ENCODE measurements around the gene ATP2B2.

The ATP2B2 gene

DNA sequence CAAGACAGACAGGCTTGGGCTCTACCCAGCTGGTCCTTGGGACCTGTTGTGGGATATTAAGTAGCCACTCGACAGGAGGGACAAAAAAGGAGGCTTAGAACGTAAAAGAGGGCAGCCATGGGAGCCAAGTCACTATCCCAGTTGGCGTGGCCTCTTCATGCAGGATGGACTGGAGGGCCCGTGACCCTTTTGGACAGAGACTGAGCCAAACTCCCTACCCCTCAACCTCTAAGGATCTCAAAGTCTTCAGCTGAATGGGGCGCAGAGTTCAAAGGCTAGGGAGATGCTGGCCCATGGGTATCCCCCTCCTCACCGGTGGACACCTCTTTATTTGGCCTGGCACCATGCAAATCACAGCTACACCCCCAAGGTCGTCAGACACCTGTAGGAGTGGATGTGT is 126.6 kb downstream of the ATP2B2 start:
- no peak for DNase-seq

DNA sequence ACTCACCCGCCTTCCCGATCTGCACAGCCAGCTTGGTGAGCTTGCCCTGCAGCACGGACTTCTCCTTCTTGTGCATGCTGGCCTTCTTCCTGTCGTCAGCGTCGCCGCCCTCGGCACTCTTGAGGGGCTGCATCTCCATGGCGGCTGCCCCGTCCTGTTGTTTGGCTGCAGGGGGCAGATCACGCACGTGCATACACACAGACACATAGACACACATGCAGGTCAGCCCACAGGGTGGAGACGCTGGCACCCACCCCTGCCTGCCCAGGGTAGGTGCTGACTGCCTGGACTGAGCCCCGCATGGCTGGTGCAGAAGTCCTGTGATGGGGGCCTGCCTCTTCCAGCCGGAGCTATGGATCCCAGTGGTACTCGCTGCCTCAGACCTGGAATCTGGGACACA is 127.1 kb downstream of the ATP2B2 start:
- no peak for DNase-seq

DNA sequence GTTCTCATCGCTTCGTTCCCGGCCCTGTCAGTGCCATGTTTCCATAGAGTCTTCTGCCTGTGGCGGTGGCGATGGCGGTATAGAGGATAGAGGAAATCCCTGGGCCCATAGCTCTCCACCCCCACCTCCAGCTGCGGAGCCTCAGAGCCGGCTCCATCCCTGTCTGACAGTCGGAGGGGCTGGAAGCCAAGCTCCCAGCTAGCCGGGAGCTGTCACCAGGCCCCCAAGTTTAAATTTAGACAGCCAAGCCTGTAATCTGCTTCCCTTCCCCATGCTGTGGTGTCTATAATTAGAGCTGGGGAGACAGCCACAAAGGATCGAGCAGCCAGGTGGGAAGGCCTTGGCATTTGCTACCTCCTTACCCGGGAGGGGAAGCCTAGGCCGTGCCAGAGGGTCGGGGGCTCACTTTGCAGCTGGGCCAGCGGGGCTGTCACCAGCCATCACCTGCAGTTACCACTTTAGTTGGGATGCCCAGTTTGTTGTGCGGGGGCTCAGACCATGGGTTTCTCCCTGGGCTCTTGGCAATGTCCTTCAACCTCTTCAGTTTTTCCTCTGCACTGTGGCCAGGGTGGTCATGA is 128.1 kb downstream of the ATP2B2 start:
- DNase-seq = no peak

DNA sequence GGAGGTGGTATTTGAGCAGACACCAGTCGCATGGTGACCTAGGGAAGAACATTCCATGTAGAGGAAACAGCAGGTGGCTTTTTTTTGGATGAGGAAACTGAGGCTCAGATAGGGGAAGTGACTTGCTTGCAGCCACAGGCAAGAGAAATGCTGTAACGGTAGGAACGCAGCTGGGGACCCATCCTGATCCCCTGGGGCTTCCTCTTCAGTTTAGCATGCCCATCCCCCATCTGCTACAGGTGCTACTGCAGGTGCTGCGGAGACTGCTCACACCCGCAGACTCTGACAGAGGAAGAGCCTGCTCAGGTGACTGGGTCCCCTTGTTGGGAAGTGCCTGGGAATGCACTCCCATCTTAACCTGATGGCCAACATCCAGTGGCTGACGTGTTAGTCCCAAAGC is 129.0 kb downstream of the ATP2B2 start:
- no peak for DNase-seq

DNA sequence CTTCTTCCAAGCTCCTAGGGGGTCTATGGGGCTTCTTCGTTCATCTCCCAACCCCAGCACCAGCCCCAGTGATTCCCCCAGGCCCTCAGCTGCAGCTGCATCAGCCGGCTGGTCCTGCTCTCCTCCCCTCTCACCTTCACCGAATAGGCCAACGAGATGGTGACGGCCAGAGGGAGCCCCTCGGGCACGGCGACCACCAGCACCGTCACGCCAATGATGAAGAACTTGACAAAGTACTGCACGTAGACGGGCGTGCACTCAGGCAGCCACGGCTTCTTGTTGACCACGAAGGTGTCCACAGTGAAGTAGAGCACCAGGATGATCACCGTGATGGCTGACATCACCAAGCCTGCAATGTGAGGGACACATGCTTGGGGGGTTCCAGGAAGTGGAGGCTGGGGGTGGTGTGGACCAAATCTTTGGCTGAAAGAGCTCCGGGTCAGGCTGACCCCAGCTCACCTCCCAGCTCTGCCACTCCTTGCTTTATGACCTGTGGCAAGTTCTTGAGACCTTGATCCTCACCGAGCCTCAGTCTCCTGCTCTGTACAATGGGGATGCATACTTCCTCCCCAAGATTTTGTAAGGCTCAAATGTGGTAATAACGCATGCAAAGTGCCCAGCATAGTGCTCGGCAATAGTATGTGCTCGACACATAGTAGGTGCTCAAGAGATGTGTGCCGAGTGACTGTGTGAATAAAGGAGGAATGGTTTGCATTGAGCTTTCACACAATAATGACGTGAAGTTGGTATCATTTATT is 129.9 kb downstream of the ATP2B2 start:
- DNase-seq = no peak

DNA sequence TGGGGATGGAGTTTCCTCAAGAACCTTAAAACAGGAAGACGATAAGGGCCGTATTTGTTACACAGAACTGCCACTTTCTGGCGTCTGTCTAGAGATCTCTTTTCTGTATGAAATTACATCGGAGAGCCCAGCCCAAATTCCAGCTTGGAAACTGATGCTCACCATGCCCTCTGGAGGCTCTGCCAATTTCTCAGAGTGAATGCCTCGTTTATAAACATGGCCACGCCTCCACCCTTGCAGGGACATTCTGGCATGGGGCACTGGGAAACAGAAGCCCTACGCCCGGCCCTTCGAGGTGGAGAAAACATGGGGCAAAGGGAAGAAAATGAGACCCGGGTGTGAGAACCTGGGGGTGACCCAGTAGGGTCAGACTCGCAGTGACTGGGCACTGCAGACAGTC is 131.1 kb downstream of the ATP2B2 start:
- DNase-seq = no peak

DNA sequence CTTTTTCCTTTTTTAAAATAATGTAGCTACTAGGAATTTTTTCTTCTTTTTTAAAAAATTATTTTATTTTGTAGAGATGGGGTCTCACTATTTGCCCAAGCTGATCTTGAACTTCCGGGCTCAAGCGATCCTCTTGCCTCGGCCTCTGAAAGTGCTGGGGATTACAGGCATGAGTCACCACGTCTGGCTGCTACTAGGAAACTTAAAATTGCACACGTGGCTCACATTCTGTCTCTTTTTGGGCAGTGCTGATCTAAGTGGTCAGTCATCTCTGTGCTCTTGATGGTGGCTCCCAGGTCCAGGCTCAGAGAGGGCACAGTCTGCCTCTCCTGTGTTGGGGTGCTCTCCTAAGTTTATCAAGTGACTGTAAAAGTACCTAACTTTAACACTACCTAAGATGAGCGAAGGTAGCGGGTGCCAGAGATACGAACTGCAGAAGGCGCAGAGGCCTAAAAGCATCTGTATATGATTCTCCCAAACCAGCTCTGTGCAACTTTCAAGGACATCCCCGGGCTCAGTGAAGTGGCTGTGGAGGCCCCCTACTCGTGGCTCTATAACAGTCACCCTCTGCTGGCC is 131.6 kb downstream of the ATP2B2 start:
- DNase-seq = peak; percentile 59

DNA sequence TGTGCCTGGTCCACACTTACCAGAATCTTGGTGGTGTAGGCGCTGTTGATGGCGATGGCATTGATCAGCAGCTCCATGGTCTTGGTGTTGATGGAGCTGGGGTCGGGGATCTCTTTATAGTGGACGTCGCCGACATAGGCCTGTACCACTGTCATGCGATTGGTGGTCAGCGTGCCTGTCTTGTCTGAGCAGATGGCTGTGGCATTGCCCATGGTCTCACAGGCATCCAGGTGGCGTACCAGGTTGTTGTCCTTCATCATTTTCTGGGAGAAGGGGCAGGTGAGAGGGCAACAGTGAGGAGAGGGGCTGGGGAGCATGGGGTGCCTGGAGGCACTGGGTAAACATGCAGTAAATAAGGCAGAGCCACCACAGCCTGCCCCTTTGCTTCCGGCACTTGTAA is 133.6 kb downstream of the ATP2B2 start:
- DNase-seq = no peak

DNA sequence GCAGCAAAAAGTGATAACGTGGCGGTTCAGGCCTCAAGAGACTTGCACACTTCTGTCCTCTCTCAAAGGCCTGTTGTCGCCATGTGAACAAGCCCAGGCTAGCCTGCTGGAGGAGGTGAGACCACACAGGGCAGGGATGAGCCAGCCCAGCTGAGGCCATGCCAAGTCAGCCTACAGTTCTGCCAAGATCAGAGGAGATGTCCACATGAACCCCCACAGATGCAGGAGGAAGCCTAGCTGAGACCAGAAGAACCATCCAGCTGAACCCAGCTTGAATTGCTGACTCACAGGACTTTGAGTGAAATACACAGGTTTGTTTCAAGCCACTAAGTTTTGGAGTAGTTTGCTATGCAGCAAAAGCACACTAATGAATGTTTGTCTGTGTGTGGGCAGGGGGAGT is 134.2 kb downstream of the ATP2B2 start:
- DNase-seq = no peak

DNA sequence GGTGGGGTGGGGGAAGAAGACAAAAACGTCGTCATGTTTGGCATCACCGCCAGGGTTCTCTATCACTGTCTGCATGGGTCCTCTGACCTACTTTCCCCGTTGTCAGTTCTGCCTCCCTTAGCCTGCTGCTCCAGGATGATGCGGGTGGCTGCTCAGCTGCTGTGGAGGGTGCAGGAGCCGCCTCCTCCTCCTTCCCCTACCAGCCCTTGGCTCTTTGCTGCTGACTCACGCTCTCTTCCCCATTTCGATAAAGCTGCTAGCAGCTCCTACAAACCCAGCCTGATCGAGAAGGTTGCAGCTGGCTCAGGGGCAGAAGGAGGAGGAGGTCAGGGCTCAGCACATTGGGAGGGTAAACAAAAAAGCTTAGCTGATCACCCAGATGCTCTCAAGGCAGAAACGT is 135.0 kb downstream of the ATP2B2 start:
- peak; percentile 66 for DNase-seq

DNA sequence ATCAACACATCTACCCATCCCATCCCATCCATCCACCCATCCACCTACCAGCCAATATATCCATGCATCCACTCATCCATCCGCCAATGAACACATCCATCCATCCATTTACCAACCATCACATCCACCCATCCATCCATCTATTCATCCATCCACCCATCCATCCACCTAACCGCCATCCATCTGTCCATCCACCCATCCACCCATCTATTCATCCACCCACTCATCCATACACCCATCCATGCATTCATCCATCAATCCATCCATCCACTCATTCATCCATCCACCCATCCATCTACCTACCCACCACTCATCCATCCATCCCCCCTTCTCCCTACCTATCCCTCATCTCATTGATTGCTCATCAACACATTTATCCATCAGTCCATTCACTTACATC is 136.9 kb downstream of the ATP2B2 start:
- DNase-seq = no peak

DNA sequence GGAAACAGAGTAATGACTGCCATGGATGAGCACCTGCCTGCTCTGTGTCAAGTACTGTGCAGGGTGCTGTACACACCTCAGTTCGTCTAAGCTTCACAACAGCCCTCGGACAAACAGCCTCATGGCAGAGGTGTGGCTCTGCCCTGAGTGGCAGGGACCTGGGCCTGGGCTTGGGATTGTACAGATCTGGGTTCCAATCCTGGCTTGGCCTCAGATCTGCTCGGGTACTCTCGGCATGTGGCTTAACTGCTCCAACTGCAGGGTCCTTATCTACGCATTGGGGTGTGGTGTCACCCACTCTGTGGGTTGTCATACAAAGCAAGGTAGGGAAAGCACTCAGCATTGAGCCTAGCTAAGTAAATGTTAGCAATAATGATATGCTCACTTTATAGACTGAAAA is 137.9 kb downstream of the ATP2B2 start:
- no peak for DNase-seq

DNA sequence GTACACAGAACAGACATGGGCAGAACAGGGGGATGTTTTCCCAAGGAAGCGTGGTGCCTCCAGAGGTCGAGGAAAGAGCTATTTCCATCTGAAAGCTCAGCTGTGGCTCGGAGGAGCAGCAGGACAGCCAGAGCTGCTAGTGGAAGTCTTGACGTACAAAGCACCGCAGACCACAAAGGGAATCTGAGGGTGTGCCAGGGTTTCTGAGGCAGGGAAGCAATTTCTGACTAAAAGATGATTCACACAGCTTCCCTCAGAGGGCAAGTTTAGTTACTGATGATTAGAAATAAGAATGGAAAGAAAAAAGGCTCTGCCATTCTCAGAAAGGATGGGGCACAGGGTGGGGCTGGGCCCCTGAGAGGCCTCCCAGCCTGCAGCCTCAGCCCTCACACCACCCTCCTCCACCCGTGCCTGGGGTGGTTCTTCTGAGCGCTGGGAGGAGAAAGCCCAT is 138.7 kb downstream of the ATP2B2 start:
- DNase-seq = peak; percentile 98

DNA sequence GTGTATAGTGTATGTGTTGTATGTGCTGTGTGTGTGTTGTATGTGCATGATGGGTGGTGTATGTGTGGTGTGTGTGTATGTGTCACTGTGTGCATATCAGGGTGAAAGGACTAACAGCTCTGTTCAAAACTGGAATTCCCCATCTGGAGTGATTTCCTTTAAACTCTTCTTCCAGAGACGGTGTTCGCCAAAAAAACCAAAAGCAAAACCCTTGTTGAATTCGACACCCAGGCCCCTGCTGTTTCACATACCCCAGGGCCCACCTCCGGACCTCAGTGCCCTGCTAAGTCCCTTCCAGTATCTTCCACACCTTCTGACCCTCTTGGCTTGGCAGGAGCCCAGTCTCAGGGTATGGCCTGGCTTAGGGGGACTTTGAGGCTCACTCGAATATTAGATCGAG is 139.6 kb downstream of the ATP2B2 start:
- peak; percentile 36 for DNase-seq

DNA sequence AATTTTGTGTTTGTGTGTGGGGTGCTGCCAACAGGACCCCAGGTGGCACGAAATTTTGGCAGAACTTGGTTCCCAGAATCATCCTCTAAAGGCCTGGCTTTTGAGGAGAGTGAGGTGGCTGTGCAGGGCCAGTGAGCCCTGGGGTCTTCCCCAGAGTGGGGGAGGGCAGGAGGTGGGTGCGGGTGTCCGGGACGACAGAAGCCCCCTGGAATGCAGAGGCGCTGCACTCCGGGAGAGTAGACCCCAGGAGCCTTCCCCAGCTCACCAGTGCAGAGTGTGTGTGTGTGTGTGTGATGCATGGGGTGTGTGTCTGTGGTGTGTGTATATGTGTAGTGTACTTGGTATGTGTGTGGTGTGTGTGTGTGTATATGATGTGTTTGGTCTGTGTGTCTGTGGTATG is 140.1 kb downstream of the ATP2B2 start:
- no peak for DNase-seq

DNA sequence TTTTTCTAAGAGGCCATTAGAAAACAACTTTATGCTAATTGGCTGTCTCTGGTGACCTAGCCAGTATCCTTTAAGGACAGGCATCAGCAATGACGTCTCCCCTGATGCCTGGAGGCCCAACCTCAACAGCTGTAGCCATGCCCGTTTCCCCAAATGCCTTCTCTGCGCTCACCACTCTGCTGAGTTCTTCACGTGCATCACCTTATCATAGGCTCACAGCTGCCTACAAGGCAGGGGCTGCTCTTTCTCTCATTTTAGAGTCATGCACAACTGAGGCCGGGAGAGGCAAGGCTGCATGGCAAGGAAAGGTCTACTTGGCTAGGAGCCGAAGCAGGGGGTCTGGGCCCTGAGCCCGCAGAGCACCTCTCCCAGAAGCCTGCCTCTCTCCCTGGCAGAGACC is 140.6 kb downstream of the ATP2B2 start:
- no peak for DNase-seq

DNA sequence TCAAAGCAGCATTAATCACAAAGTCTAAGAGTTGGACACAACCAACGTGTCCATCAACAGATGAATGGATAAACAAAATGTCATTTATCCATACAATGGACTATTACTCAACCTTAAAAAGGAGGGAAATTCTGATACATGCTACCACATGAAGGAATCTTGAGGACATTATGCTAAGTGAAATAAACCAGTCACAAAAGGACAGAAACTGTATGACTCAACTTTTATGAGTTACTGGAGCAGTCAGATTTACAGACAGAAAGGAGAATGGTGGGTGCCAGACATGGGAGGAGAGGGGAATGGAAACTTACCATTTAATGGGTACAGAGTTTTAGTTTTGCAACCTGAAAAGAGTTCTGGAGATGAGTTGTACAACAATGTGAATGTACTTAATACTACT is 141.5 kb downstream of the ATP2B2 start:
- no peak for DNase-seq

DNA sequence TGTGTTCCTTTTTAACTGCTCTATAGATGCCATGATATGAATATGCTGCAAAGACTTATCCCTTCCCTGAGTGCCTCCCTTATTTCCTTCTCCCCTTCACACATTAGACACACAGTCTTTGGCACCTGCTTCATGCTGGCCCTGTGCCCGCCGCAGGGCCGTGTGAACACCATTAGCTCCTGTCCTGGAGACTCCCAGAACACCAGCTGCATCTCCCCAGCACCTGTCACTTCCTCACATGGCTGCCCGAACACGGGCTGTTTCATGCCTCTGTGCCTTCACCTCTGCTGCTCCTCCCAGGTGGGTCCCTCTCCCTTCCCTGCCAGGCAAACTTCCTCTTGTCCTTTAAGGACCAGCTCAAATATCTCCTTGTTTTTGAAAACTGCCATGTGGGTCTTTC is 144.0 kb downstream of the ATP2B2 start:
- DNase-seq = no peak

DNA sequence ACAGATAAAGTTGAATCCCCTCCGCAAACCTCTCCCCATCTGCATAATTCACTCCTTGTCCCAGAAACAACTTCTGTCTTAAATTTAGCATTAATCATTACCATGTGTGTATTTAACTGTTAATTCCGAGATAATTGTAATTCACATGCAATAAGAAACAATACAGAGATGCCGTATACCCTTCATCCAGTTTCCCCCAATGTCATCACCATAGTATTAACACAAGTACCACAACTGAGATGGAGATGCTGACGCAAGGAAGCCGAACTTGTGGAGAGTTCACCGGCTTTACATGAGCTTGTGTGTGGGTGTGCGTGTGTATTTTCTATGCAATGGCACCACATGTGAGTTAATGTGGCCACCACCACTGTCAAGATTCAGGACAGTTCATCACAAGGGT is 144.9 kb downstream of the ATP2B2 start:
- no peak for DNase-seq

DNA sequence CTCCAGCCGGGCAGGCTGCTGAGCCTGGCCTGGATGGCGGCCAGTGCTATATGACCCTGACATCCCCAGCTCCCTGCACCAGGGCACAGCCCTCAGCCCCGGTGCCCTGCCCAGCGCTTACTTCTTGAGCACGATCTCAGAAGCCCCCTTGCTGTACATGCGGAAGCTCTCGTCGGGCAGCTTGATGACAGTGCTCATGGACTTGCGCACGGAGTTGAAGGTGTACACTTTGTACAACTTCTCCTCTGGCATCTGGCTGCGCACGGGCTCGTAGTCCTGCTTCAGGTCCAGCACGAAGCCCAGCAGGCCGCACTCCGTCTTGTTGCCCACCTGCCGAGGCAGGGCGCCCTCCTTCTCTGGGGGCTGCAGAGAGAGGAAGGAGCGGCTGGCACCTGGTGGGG is 145.6 kb downstream of the ATP2B2 start:
- DNase-seq = no peak

DNA sequence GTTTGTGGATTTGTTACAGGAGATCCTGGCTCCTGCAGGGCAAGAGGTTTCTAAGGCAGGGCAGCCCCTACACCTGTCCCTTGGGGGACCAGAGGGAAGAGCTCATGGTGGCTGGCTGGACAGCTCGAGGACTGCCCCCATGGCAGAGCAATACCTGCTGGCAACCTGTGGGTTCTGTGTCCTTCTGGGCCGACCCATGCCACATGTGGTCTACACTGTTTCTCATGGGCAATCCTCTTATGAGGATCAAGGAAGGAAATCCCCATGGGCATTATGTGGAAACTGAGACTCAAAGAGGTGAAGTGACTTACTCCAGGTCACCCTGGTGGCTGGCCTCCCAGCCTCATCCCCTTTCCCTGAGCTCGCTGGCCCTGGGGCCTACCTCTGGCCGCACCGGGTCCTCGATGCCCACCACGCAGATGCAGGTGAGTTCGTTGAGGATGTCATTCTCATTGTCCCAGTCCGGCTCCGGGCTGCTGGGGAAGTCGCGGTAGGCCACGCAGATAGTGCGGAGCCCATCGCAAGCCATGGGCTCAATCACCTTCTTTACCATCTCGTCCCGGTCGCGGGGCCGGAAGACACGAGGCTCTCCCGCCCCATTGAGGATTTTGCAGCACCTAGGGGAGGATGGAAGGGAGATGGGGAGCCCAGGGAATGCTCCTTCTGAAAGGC is 146.9 kb downstream of the ATP2B2 start:
- no peak for DNase-seq

DNA sequence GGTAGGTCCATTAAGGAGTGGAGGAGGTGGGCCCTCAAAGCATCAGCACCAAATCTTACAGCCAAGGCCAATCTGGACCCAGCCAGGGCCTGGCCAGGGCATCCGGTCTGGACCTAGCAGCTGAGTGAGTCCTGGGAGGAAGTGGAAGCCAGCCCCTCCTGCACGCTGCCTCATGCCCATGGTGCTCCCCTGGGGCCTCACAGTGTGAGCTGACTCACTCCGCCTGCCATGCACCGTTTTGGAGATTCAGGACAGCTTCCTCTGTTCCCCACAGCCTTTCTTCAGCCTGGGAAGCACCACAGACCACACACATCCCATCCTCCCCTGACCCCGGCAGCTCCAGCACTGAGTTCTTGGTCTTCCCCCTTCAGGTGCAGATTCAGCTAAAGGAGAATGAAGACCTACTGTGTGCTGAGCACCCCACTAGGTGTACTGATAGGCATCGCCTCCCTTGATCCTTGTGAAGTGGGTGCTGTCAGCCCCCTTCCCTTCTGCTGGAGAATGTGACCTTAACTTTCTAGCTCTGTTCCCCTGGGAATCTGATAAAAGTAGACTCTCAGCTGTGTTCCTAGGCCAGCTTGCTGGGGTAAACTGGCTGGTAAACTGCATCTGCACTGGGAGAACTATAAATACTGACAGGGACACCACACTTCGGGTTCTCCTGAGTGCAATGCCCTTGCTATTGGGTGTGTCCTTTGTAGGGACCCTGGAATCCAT is 147.6 kb downstream of the ATP2B2 start:
- DNase-seq = peak; percentile 93

DNA sequence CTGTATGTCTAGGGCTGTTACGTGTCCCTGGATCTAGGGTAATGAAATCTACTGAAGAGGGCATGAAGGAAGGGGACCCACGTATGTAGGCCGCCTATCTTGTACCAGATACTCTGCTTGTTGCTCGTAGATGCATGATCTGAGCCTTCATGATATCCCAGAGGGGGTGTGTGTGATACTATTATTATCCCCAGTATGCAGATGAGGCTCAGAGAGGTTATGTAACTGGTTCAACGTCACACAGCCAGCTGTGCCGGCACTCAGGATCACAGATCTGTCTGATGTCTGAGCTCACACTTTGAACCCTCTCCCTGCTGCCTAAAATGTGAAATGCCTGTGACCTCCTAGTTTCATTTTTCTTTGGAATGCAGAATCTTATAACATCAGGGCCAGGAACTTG is 148.3 kb downstream of the ATP2B2 start:
- DNase-seq = no peak

Measured in fibroblast of upper back skin (primary cell).